ENCODE results near the gene SOX13. TPM values are rescaled to one million over a fixed set of nuclear protein-coding genes. Genes with fewer than 3 reads are reported as not detected.
A peak's percentile ranks its signal among the peaks of the same experiment; 100 is the strongest.

The SOX13 gene
- total RNA-seq, 1 experiment from 2014 or later: 53.0 TPM

GRCh38 chr1:204074274-204075138 is 1.6 kb downstream of the SOX13 start:
- peak overlapping the region; percentile 72 for H3K27ac ChIP-seq (ENCODE audit: low read length)
- peaks cover 38% of the 10 kb centered on the region for H3K4me1 ChIP-seq (ENCODE audit: control insufficient read depth, insufficient read depth, low read length)
- H3K4me3 ChIP-seq (ENCODE audit: low read depth in 2 of 2, low read length in 2 of 2): peak overlapping the region; percentile 80 to 84
- ChIA-PET POLR2A (interaction anchor here (0.6 kb wide), 1 partner anchor 195 kb away, joined by 3 read pairs; no protein-coding TSS in a partner anchor), CTCF (no interaction called here)
- ATAC-seq (peak; percentile 27), DNase-seq (ENCODE audit: low read depth, low spot score) (no peak)
- H3K27me3 ChIP-seq (ENCODE audit: control insufficient read depth, insufficient read depth, low read length): no peaks in the 10 kb centered on the region
- TF ChIP-seq SIN3A (IDR thresholded peaks at IDR 0.05; ENCODE audit: borderline replicate concordance, insufficient read depth, low read depth, low read length) (no peak; the same call in 1 of the 2 replicates), TCF7L2 (IDR thresholded peaks at IDR 0.05; ENCODE audit: low read depth, low read length) (no peak), POLR2AphosphoS5 (IDR thresholded peaks at IDR 0.05; ENCODE audit: low read depth, low read length) (no peak), CTCF (IDR thresholded peaks at IDR 0.05) (no peak)
- TF ChIP-seq, protein P1, sequence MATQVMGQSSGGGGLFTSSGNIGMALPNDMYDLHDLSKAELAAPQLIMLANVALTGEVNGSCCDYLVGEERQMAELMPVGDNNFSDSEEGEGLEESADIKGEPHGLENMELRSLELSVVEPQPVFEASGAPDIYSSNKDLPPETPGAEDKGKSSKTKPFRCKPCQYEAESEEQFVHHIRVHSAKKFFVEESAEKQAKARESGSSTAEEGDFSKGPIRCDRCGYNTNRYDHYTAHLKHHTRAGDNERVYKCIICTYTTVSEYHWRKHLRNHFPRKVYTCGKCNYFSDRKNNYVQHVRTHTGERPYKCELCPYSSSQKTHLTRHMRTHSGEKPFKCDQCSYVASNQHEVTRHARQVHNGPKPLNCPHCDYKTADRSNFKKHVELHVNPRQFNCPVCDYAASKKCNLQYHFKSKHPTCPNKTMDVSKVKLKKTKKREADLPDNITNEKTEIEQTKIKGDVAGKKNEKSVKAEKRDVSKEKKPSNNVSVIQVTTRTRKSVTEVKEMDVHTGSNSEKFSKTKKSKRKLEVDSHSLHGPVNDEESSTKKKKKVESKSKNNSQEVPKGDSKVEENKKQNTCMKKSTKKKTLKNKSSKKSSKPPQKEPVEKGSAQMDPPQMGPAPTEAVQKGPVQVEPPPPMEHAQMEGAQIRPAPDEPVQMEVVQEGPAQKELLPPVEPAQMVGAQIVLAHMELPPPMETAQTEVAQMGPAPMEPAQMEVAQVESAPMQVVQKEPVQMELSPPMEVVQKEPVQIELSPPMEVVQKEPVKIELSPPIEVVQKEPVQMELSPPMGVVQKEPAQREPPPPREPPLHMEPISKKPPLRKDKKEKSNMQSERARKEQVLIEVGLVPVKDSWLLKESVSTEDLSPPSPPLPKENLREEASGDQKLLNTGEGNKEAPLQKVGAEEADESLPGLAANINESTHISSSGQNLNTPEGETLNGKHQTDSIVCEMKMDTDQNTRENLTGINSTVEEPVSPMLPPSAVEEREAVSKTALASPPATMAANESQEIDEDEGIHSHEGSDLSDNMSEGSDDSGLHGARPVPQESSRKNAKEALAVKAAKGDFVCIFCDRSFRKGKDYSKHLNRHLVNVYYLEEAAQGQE (IDR thresholded peaks at IDR 0.05; ENCODE audit: insufficient read depth in 1 of 2, low read depth in 2 of 2, low read length in 1 of 2): no peak
- H3K36me3 ChIP-seq (ENCODE audit: control insufficient read depth, insufficient read depth, low read length): no peaks in the 10 kb centered on the region; the same call in 1 of the 2 replicates
- no TSS peak for BruUV-seq (replicated peaks)
- in situ Hi-C loops (cut with HindIII; ENCODE audit: low pct_unique_long_range_greater_than_20kb, low sequenced_read_pairs) (no loop called here), intact Hi-C loops (cut with micrococcal nuclease; ENCODE audit: unreplicated experiment) (loop anchor here (2.0 to 5.0 kb wide), 2 partner anchors 48 to 206 kb away; no protein-coding TSS in a partner anchor)
- no peaks in the 10 kb centered on the region for H3K9me3 ChIP-seq (ENCODE audit: control insufficient read depth, insufficient read depth, low read depth, low read length)

DNA sequence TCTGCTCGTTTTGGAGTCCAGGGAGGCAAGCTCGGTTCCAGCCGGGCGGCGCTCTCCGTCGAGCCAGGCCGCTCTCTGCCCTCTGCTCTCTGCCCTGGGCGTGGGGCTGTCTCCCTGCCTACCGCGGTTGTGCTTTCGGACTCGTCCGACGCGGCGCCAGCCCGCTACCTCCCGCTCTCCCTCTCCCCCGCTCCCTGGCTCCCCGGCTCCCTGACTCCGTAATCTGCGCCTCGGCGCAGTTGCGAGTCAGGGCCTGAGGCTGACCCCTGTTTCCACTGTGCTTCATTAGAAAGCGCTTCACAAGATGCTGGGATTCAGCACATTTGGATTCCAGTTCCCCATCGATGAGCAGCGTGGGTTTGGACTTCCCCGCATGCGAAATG is 2.2 kb downstream of the SOX13 start:
- intact Hi-C loops (cut with micrococcal nuclease; ENCODE audit: unreplicated experiment): loop anchor here (2.0 to 5.0 kb wide), 2 partner anchors 47 to 206 kb away; no protein-coding TSS in a partner anchor
- TF ChIP-seq, protein P1 (IDR thresholded peaks at IDR 0.05; ENCODE audit: insufficient read depth in 1 of 2, low read depth in 2 of 2, low read length in 1 of 2): no peak
- TF ChIP-seq TCF7L2 (IDR thresholded peaks at IDR 0.05; ENCODE audit: low read depth, low read length) (no peak), CTCF (IDR thresholded peaks at IDR 0.05) (no peak), POLR2AphosphoS5 (IDR thresholded peaks at IDR 0.05; ENCODE audit: low read depth, low read length) (no peak), SIN3A (IDR thresholded peaks at IDR 0.05; ENCODE audit: borderline replicate concordance, insufficient read depth, low read depth, low read length) (no peak)
- ChIA-PET CTCF (no interaction called here), POLR2A (no interaction called here)
- no peaks in the 10 kb centered on the region for H3K9me3 ChIP-seq (ENCODE audit: control insufficient read depth, insufficient read depth, low read depth, low read length)
- no peaks in the 10 kb centered on the region for H3K27me3 ChIP-seq (ENCODE audit: control insufficient read depth, insufficient read depth, low read length)
- no TSS peak for BruUV-seq (replicated peaks)
- no peaks in the 10 kb centered on the region; the same call in 1 of the 2 replicates for H3K36me3 ChIP-seq (ENCODE audit: control insufficient read depth, insufficient read depth, low read length)
- DNase-seq (ENCODE audit: low read depth, low spot score) (no peak), ATAC-seq (peak; percentile 4)
- peak overlapping the region; percentile 72 for H3K27ac ChIP-seq (ENCODE audit: low read length)
- in situ Hi-C loops (cut with HindIII; ENCODE audit: low pct_unique_long_range_greater_than_20kb, low sequenced_read_pairs): no loop called here
- peaks cover 44% of the 10 kb centered on the region for H3K4me1 ChIP-seq (ENCODE audit: control insufficient read depth, insufficient read depth, low read length)
- H3K4me3 ChIP-seq (ENCODE audit: low read depth in 2 of 2, low read length in 2 of 2): peak overlapping the region; percentile 80 to 84

Data from Panc1 (cell line).